Osteoblast (primary cell): ENCODE data around the gene NUDT6. TPM values are rescaled to one million over a fixed set of nuclear protein-coding genes. Genes with fewer than 3 reads are reported as not detected.

Experiments
- DNase-seq: peaks from one replicate; pipeline ENCODE4 v3.0.0; 2011; ENCODE audit warnings: low spot score, mixed read lengths; ENCODE audit not compliant: insufficient read length; ENCODE audit errors: missing footprints
- H2AFZ ChIP-seq: 2 replicates; pipeline ENCODE4 v1.6.0; 2011; ENCODE audit warnings: mild to moderate bottlenecking, low read length
- H3K27ac ChIP-seq: 2 replicates; pipeline ENCODE4 v1.5.1; 2011; ENCODE audit warnings: mild to moderate bottlenecking, low read depth, low read length, moderate library complexity
- H3K27me3 ChIP-seq: 2 replicates; pipeline ENCODE4 v1.6.0; 2012; ENCODE audit warnings: mild to moderate bottlenecking, control low read depth, inconsistent platforms, low read length, moderate library complexity; ENCODE audit not compliant: insufficient read depth
- H3K36me3 ChIP-seq: 2 replicates; pipeline ENCODE4 v1.5.1; 2011; ENCODE audit warnings: mild to moderate bottlenecking, low read length, control low read depth, moderate library complexity; ENCODE audit not compliant: insufficient read depth
- H3K4me1 ChIP-seq: 2 replicates; pipeline ENCODE4 v1.5.1; 2011; ENCODE audit warnings: mild to moderate bottlenecking, low read length, control low read depth, moderate library complexity; ENCODE audit not compliant: insufficient read depth
- H3K4me2 ChIP-seq: 2 replicates; pipeline ENCODE4 v1.6.0; 2011; ENCODE audit warnings: mild to moderate bottlenecking, low read length; ENCODE audit not compliant: insufficient read depth
- H3K4me3 ChIP-seq: fragments of 200-600 bp; sonication (generic); 3 replicates; pipeline ENCODE4 v1.5.1; 2012; ENCODE audit warnings: mild to moderate bottlenecking, low read length, inconsistent platforms; ENCODE audit not compliant: insufficient read depth
- H3K79me2 ChIP-seq: 2 replicates; pipeline ENCODE4 v1.6.0; 2012; ENCODE audit warnings: mild to moderate bottlenecking, low read length, control low read depth, inconsistent platforms; ENCODE audit not compliant: insufficient read depth
- H3K9me3 ChIP-seq: 2 replicates; pipeline ENCODE4 v1.5.1; 2011; ENCODE audit warnings: low read depth, low read length, control low read depth
- H4K20me1 ChIP-seq: 2 replicates; pipeline ENCODE4 v1.6.0; 2012; ENCODE audit warnings: mild to moderate bottlenecking, low read length, control low read depth; ENCODE audit not compliant: insufficient read depth
- CTCF ChIP-seq: IDR thresholded peaks from 2 replicates; pipeline ENCODE4 v1.5.1; 2011; ENCODE audit warnings: mild to moderate bottlenecking, low read depth, low read length, moderate library complexity; ENCODE audit errors: extremely low read depth
- total RNA-seq: library from RNA; depleted of rRNA; stranded (reverse); fragments of >200 nt; gene quantifications from 2 replicates; pipeline ENCODE4 v1.2.3, GENCODE V29; 2012

NUDT6 gene
- total RNA-seq, 1 donor, result 6.2 TPM

GRCh38 chr4:122914938-122915337 is 7.5 kb downstream of the NUDT6 start:
- no peaks in the 10 kb centered on the region for H3K9me3 ChIP-seq
- H3K4me1 ChIP-seq, result peaks cover 27% of the 10 kb centered on the region
- peak overlapping the region; percentile 55 for H3K27ac ChIP-seq
- no peaks in the 10 kb centered on the region for H3K27me3 ChIP-seq
- H3K4me2 ChIP-seq, result peak overlapping the region; percentile 77
- peak overlapping the region; percentile 75 for H2AFZ ChIP-seq
- H3K36me3 ChIP-seq, result no peaks in the 10 kb centered on the region
- no peaks in the 10 kb centered on the region for H4K20me1 ChIP-seq
- no peak overlapping the region for H3K4me3 ChIP-seq
- TF ChIP-seq CTCF, result no peak
- peak; percentile 75 for DNase-seq
- H3K79me2 ChIP-seq, result peaks cover 7% of the 10 kb centered on the region

- Histone ChIP-seq H3K9me3 (no peaks in the 10 kb centered on the region), H3K36me3 (no peaks in the 10 kb centered on the region), H4K20me1 (no peaks in the 10 kb centered on the region), H2AFZ (peak overlapping the region; percentile 75), H3K27me3 (no peaks in the 10 kb centered on the region), H3K79me2 (peaks cover 4% of the 10 kb centered on the region), H3K27ac (peak overlapping the region; percentile 55), H3K4me3 (peak overlapping the region; percentile 30), H3K4me1 (peaks cover 27% of the 10 kb centered on the region), H3K4me2 (peak overlapping the region; percentile 77)
- DNase-seq, result no peak
- peak; percentile 30 for TF ChIP-seq CTCF
These were observed 8.0 kb downstream of the NUDT6 start for GRCh38 chr4:122914292-122914904.

- DNase-seq, result no peak
- Histone ChIP-seq H3K9me3 (no peaks in the 10 kb centered on the region), H4K20me1 (no peaks in the 10 kb centered on the region), H3K4me3 (no peak overlapping the region), H2AFZ (peak overlapping the region; percentile 40), H3K4me2 (no peak overlapping the region), H3K27me3 (no peaks in the 10 kb centered on the region), H3K79me2 (no peaks in the 10 kb centered on the region), H3K36me3 (no peaks in the 10 kb centered on the region), H3K4me1 (peaks cover 27% of the 10 kb centered on the region), H3K27ac (peak overlapping the region; percentile 26)
- TF ChIP-seq CTCF, result no peak
These were observed 9.4 kb downstream of the NUDT6 start for GRCh38 chr4:122912810-122913575.

GRCh38 chr4:122911588-122911987 is 10.8 kb downstream of the NUDT6 start:
- H3K27me3 ChIP-seq, result no peaks in the 10 kb centered on the region
- H3K4me3 ChIP-seq, result no peak overlapping the region
- no peak for TF ChIP-seq CTCF
- no peak overlapping the region for H3K27ac ChIP-seq
- no peak overlapping the region for H2AFZ ChIP-seq
- H4K20me1 ChIP-seq, result no peaks in the 10 kb centered on the region
- peaks cover 24% of the 10 kb centered on the region for H3K4me1 ChIP-seq
- H3K36me3 ChIP-seq, result no peaks in the 10 kb centered on the region
- no peaks in the 10 kb centered on the region for H3K9me3 ChIP-seq
- no peak for DNase-seq
- no peak overlapping the region for H3K4me2 ChIP-seq
- H3K79me2 ChIP-seq, result no peaks in the 10 kb centered on the region
